Thymus (tissue), 11 donors: ENCODE data around the gene DMD. TPM values are rescaled to one million over a fixed set of nuclear protein-coding genes. Genes with fewer than 3 reads are reported as not detected.

Experiments used
- DNase-seq, 9 donors: peaks; one replicate each; pipeline ENCODE4 v3.0.0-alpha.2; 2013; ENCODE audit warnings: low spot score in 9 of 9, low read depth in 6 of 9, missing footprints in 1 of 9
- H3K27ac ChIP-seq, 2 donors: one replicate each; pipeline ENCODE4 v1.5.1; 2013; ENCODE audit warnings: control low read depth in 1 of 2, low read depth in 1 of 2, low read length in 1 of 2, mild to moderate bottlenecking in 1 of 2, moderate library complexity in 1 of 2
- H3K27me3 ChIP-seq, 2 donors: one replicate each; pipeline ENCODE4 v1.5.1; 2013; ENCODE audit warnings: low read length in 1 of 2; ENCODE audit not compliant: control insufficient read depth in 2 of 2, insufficient read depth in 1 of 2
- H3K36me3 ChIP-seq, 2 donors: one replicate each; pipeline ENCODE4 v1.5.1; 2013; ENCODE audit warnings: low read length in 1 of 2, mild to moderate bottlenecking in 1 of 2, moderate library complexity in 1 of 2; ENCODE audit not compliant: control insufficient read depth in 2 of 2, insufficient read depth in 2 of 2
- H3K4me1 ChIP-seq, 2 donors: one replicate each; pipeline ENCODE4 v1.5.1; 2013; ENCODE audit warnings: low read length in 2 of 2; ENCODE audit not compliant: control insufficient read depth in 2 of 2, insufficient read depth in 2 of 2
- H3K4me3 ChIP-seq, 2 donors: one replicate each; pipeline ENCODE4 v1.5.1; 2013; ENCODE audit warnings: low read length in 2 of 2, control low read depth in 1 of 2, mild to moderate bottlenecking in 1 of 2
- H3K9me3 ChIP-seq, 2 donors: one replicate each; pipeline ENCODE4 v1.5.1; 2013; ENCODE audit warnings: low read length in 1 of 2, mild to moderate bottlenecking in 1 of 2; ENCODE audit not compliant: control insufficient read depth in 2 of 2, insufficient read depth in 1 of 2
- WGBS: extraction: QIAGEN DNeasy Blood & Tissue Kit; methylation state at CpG from one replicate; pipeline ENCODE4 v1.1.7; 2013; 5-methylcytosine and 5-hydroxymethylcytosine counted together
- polyA plus RNA-seq: library from polyadenylated mRNA; stranded (reverse); fragments of 200-250 nt; gene quantifications from one replicate; pipeline ENCODE4 v1.2.3, GENCODE V29; 2013
- total RNA-seq: library from RNA; stranded (reverse); fragments of 120-200 nt; gene quantifications from one replicate; pipeline ENCODE4 v1.2.4, GENCODE V29; 2013
- donor health status: healthy.

Gene DMD
- total and polyA plus RNA-seq, 2 donors = 4.7 to 5.7 TPM

- Histone ChIP-seq H3K27me3 (no peaks in the 10 kb centered on the region), H3K36me3 (no peaks in the 10 kb centered on the region), H3K27ac (no peak overlapping the region), H3K4me3 (no peak overlapping the region), H3K9me3 (no peaks in the 10 kb centered on the region), H3K4me1 (no peaks in the 10 kb centered on the region)
- DNase-seq = no peak
- 88% methylated on average over 1 of the region's 1 CpG for WGBS
These were observed 36.1 kb downstream of the DMD start for GRCh38 chrX:33175201-33175600.

DNA sequence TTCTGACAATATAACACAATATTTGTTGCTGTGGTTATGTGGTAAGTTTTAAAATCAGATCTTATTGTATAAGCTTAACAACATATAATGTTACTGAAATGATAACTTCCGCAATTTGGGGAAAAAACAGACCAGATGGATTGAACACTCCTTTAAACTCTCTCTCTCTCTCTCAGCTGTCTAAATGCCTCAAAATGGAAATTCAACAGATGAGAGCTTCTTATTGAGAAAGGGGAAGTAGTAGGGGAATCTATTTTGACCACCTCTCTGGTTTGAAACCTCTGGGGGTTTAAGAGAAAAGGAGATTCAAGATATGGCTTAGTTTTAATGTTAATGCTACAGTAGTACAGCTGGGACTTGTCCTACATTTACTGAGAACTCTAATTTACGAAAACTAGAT lies 40.3 kb downstream of the DMD start:
- no peaks in the 10 kb centered on the region for H3K36me3 ChIP-seq
- no peak overlapping the region for H3K4me3 ChIP-seq
- H3K27ac ChIP-seq = no peak overlapping the region
- WGBS = 87% methylated on average over 2 of the region's 2 CpGs
- no peaks in the 10 kb centered on the region for H3K27me3 ChIP-seq
- no peaks in the 10 kb centered on the region for H3K9me3 ChIP-seq
- DNase-seq = no peak
- H3K4me1 ChIP-seq = no peaks in the 10 kb centered on the region

GRCh38 chrX:33161829-33162228 lies 49.5 kb downstream of the DMD start:
- H3K4me1 ChIP-seq = no peaks in the 10 kb centered on the region
- no peak overlapping the region for H3K4me3 ChIP-seq
- no peaks in the 10 kb centered on the region for H3K9me3 ChIP-seq
- no peaks in the 10 kb centered on the region for H3K36me3 ChIP-seq
- H3K27me3 ChIP-seq = no peaks in the 10 kb centered on the region
- no peak overlapping the region for H3K27ac ChIP-seq
- no peak for DNase-seq

DNA sequence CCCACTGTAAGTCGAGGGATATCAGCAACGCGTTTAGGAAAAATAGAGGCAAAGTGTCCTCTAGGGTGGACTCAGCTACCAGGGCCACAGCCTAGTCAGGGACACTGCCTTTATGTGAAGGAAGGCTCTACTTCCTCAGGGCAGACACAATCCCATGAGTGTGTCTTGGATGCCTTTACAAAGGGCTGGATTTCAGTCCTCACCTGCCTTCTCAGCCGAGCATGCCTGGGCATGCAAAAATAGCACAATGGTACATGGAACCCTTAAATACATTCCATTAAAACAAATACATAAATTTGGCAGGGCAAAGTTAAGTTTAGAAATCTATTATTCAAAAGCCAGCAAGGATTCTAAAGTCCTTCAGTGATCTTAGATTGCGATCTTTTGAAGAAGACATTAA lies 51.1 kb downstream of the DMD start:
- H3K4me1 ChIP-seq = no peaks in the 10 kb centered on the region
- no peak overlapping the region for H3K4me3 ChIP-seq
- WGBS = 92% methylated on average over 5 of the region's 5 CpGs
- H3K36me3 ChIP-seq = no peaks in the 10 kb centered on the region
- DNase-seq = no peak
- H3K27ac ChIP-seq = no peak overlapping the region
- H3K27me3 ChIP-seq = no peaks in the 10 kb centered on the region
- H3K9me3 ChIP-seq = no peaks in the 10 kb centered on the region

DNA sequence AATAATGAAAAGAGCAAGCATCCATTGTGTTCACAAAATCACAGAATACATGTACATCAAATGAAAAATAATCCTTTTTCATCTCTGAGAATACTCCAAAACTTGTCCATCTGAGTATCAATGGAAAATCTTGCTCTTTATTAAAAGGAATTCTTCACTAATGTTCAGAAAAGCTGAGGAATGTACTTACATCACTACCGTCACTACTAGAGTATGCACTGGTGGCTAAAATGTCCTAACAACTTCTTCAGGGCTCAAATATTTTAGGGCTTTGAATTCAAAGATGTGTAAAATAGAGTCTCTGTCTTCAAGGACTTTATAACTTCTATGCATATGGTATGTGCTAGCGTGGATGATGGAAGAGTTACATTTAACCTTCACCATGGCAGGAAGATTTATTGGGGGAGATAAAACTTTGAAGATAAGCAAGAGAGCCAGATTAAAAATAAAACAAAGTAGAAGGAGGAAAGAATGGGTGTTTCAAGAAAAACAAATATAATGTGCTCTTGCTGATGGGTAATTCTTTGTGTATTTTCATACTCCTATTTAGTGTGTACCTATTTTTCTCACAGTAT lies 55.1 kb downstream of the DMD start:
- DNase-seq = no peak
- H3K4me3 ChIP-seq = no peak overlapping the region
- WGBS = 89% methylated on average over 2 of the region's 2 CpGs
- no peaks in the 10 kb centered on the region for H3K4me1 ChIP-seq
- H3K9me3 ChIP-seq = no peaks in the 10 kb centered on the region
- no peaks in the 10 kb centered on the region for H3K36me3 ChIP-seq
- H3K27me3 ChIP-seq = no peaks in the 10 kb centered on the region
- no peak overlapping the region for H3K27ac ChIP-seq

DNA sequence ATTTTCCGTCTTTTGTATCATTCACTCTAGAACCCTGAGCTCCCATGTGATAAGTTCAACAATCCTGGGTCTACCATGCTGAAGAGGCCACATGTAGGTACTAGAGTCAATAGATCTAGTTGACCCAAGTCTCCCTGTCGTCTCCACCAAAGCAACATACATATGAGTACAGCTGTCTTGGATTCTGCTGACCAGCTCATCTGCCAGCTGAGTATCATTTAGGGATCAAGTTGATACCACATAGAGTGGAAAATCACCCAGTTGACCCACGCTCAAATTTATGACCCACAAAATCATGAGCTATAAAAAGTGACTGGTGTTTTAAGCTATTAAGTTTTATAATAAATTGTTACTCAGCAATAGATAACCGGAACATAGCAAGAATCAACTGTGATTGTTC lies 61.8 kb downstream of the DMD start:
- WGBS = 89% methylated on average over 4 of the region's 4 CpGs
- H3K27ac ChIP-seq = no peak overlapping the region

GRCh38 chrX:33149085-33149484 lies 62.3 kb downstream of the DMD start:
- H3K27ac ChIP-seq = no peak overlapping the region
- no peak overlapping the region for H3K4me3 ChIP-seq
- no peak for DNase-seq
- H3K9me3 ChIP-seq = no peaks in the 10 kb centered on the region
- no peaks in the 10 kb centered on the region for H3K27me3 ChIP-seq
- no peaks in the 10 kb centered on the region for H3K4me1 ChIP-seq
- WGBS = 96% methylated on average over 5 of the region's 5 CpGs
- H3K36me3 ChIP-seq = no peaks in the 10 kb centered on the region

More for the DNA sequence above, 61.8 kb downstream of the DMD start:
- no peaks in the 10 kb centered on the region for H3K36me3 ChIP-seq
- H3K4me1 ChIP-seq = no peaks in the 10 kb centered on the region
- H3K4me3 ChIP-seq = no peak overlapping the region
- no peak for DNase-seq
- H3K9me3 ChIP-seq = no peaks in the 10 kb centered on the region
- no peaks in the 10 kb centered on the region for H3K27me3 ChIP-seq

GRCh38 chrX:33142331-33142730 lies 69.0 kb downstream of the DMD start:
- H3K27ac ChIP-seq = no peak overlapping the region
- H3K4me3 ChIP-seq = no peak overlapping the region
- H3K27me3 ChIP-seq = no peaks in the 10 kb centered on the region
- H3K4me1 ChIP-seq = no peaks in the 10 kb centered on the region
- DNase-seq = no peak
- H3K9me3 ChIP-seq = no peaks in the 10 kb centered on the region
- H3K36me3 ChIP-seq = no peaks in the 10 kb centered on the region
- WGBS = 97% methylated on average over 8 of the region's 8 CpGs

GRCh38 chrX:33138677-33139249 lies 72.6 kb downstream of the DMD start:
- 77% methylated on average over 12 of the region's 12 CpGs for WGBS
- DNase-seq = no peak

More at GRCh38 chrX:33138677-33139249, 72.6 kb downstream of the DMD start:
- Histone ChIP-seq H3K9me3 (no peaks in the 10 kb centered on the region), H3K4me1 (no peaks in the 10 kb centered on the region), H3K27ac (no peak overlapping the region), H3K36me3 (no peaks in the 10 kb centered on the region), H3K4me3 (no peak overlapping the region), H3K27me3 (no peaks in the 10 kb centered on the region)
